Pancreas (tissue), 10 donors: ENCODE measurements around the gene SFSWAP. TPM values are rescaled to one million over a fixed set of nuclear protein-coding genes. Genes with fewer than 3 reads are reported as not detected.
"Not testable (repeated sequence)": the region's sequence is repeated elsewhere in the genome, so short reads cannot be mapped to it uniquely, and the experiment has no call there.

ENCODE experiments used
- ATAC-seq, 4 donors: fragments of 200-7000 bp; cut with Tn5 transposase; one replicate each; pipeline versions ENCODE4 v1.8.0 to v1.9.1; 2020; ENCODE audit warnings: mild to moderate bottlenecking in 4 of 4, moderate library complexity in 4 of 4
- DNase-seq, 6 donors: peaks; one replicate each; pipeline ENCODE4 v3.0.0-alpha.2; 2020
- FAIRE-seq: peaks from 2 replicates; lab custom pipeline; 2012; peaks lifted over from hg19 to GRCh38; lab: Jason Lieb, UNC
- H3K27ac ChIP-seq, 4 donors: fragments of 200-600 bp; sonication (generic); 1 replicate in 3 of 4; 2 replicates in 1 of 4; pipeline versions ENCODE4 v1.5.0 to v1.8.0; 2020
- H3K27me3 ChIP-seq, 4 donors: fragments of 200-600 bp; one replicate each; pipeline ENCODE4 v1.8.0; 2021
- H3K36me3 ChIP-seq, 3 donors: fragments of 200-600 bp; sonication (generic) in 1 of 3; one replicate each; pipeline versions ENCODE4 v1.5.0 to v1.8.0; 2020 to 2021
- H3K4me1 ChIP-seq, 3 donors: fragments of 200-600 bp; one replicate each; pipeline ENCODE4 v1.8.0; 2021
- H3K4me3 ChIP-seq, 4 donors: fragments of 200-600 bp; sonication (generic) in 2 of 4; one replicate each; pipeline versions ENCODE4 v1.5.0 to v1.8.0; 2020 to 2021
- H3K9me3 ChIP-seq, 4 donors: fragments of 200-600 bp; one replicate each; pipeline ENCODE4 v1.8.0; 2021
- CTCF ChIP-seq, 4 donors: fragments of 200-600 bp; sonication (generic) in 3 of 4; IDR thresholded peaks; one replicate each; pipeline versions ENCODE4 v1.5.0 to v1.8.0; 2021; ENCODE audit warnings: antibody characterized with exemption in 4 of 4
- WGBS, 2 donors: extraction: QIAGEN DNeasy Blood & Tissue Kit; methylation state at CpG; one replicate each; pipeline ENCODE4 v1.1.7; 2013; 5-methylcytosine and 5-hydroxymethylcytosine counted together
- intact Hi-C, 3 donors: fragments of 100-400 bp; cut with DNase I; formaldehyde crosslinking; loops; one replicate each; pipeline versions ENCODE4 v1.11.1 to v1.14.2; 2022
- polyA plus RNA-seq, 2 donors: library from polyadenylated mRNA; stranded (reverse); fragments of 200-250 nt; gene quantifications; one replicate each; pipeline ENCODE4 v1.2.3, GENCODE V29; 2013
- total RNA-seq, 6 donors: library from RNA; stranded (reverse); fragmentation: NEBNext Ultra II Directional in 4 of 6; extraction: Animal tissue kit (Norgen Biotek cat#: 25700) in 4 of 6; gene quantifications; one replicate each; pipeline versions ENCODE4 v1.2.1 to v1.2.4, GENCODE V29; 2021 to 2023
- donor health status: healthy with polysubstance abuse.
- donor health status: DM: no; HTN: no; CAD: no; lungs with moderate emphysema.
- donor health status: DM: no; HTN: no; CAD: no.
- donor health status: control.
- donor health status: control.
- donor health status: Bipolar disorder and iron deficiency.
- donor health status: DM: yes; HTN: yes; CAD: no.
- donor health status: DM: no; HTN: no; CAD: no.
- donor health status: DM: no; HTN: no; CAD: no.
- donor health status: DM: yes; HTN: yes; CAD: no.

Gene SFSWAP
- total and polyA plus RNA-seq, 8 donors, result 12.9 to 50.7 (median 20.6) TPM

- H3K4me1 ChIP-seq, result no peaks in the 10 kb centered on the region
- H3K27ac ChIP-seq, result no peak overlapping the region
- FAIRE-seq (no peak), ATAC-seq (no peak), DNase-seq (peak in 1 of 6 donors; percentile 22)
- no peaks in the 10 kb centered on the region for H3K27me3 ChIP-seq
- intact Hi-C loops, result no loop called here
- no peaks in the 10 kb centered on the region for H3K36me3 ChIP-seq
- 53 to 76% methylated on average over 15 of the region's 15 CpGs for WGBS, 2 donors
- TF ChIP-seq CTCF (IDR thresholded peaks at IDR 0.05), result no peak
- no peak overlapping the region for H3K4me3 ChIP-seq
- no peaks in the 10 kb centered on the region for H3K9me3 ChIP-seq
Measured at GRCh38 chr12:131677699-131678098, 33.2 kb upstream of the SFSWAP start.

- WGBS, 2 donors, result 53 to 57% methylated on average over 24 to 27 of the region's 29 CpGs
- H3K4me3 ChIP-seq, result not testable (repeated sequence)
- peak in 1 of 6 donors; percentile 54 for DNase-seq
Measured at GRCh38 chr12:131678389-131679181, 32.3 kb upstream of the SFSWAP start.

GRCh38 chr12:131679186-131679585 is 31.7 kb upstream of the SFSWAP start:
- 54 to 71% methylated on average over 2 to 5 of the region's 16 CpGs for WGBS, 2 donors
- H3K36me3 ChIP-seq, H3K9me3 ChIP-seq, H3K27me3 ChIP-seq, H3K4me1 ChIP-seq, FAIRE-seq, H3K4me3 ChIP-seq, ATAC-seq, H3K27ac ChIP-seq, intact Hi-C loops: not testable (repeated sequence)
- peak in 1 of 6 donors; percentile 34 for DNase-seq

More at GRCh38 chr12:131678389-131679181, 32.3 kb upstream of the SFSWAP start:
- H3K36me3 ChIP-seq, ATAC-seq, H3K4me1 ChIP-seq, H3K27me3 ChIP-seq, H3K9me3 ChIP-seq, intact Hi-C loops, FAIRE-seq, H3K27ac ChIP-seq: not testable (repeated sequence)

GRCh38 chr12:131679816-131680215 is 31.1 kb upstream of the SFSWAP start:
- ATAC-seq, H3K9me3 ChIP-seq, H3K4me1 ChIP-seq, H3K36me3 ChIP-seq, intact Hi-C loops, H3K27me3 ChIP-seq, H3K4me3 ChIP-seq, FAIRE-seq, H3K27ac ChIP-seq: not testable (repeated sequence)
- 68% methylated on average over 14 of the region's 23 CpGs; no CpG with 5 or more reads in 1 of the 2 donors for WGBS, 2 donors
- DNase-seq, result peak in 1 of 6 donors; percentile 20

GRCh38 chr12:131680392-131681256 is 30.3 kb upstream of the SFSWAP start:
- H3K27me3 ChIP-seq, FAIRE-seq: not testable (repeated sequence)
- peak in 1 of 6 donors; percentile 21 for DNase-seq

GRCh38 chr12:131681257-131681620 is 29.7 kb upstream of the SFSWAP start:
- H3K27me3 ChIP-seq, result no peaks in the 10 kb centered on the region
- H3K36me3 ChIP-seq, result no peaks in the 10 kb centered on the region
- no peak for TF ChIP-seq CTCF (IDR thresholded peaks at IDR 0.05)
- DNase-seq (peak in 1 of 6 donors; percentile 17), ATAC-seq (no peak), FAIRE-seq (no peak)
- 50 to 55% methylated on average over 5 of the region's 5 CpGs for WGBS, 2 donors
- no peaks in the 10 kb centered on the region for H3K4me1 ChIP-seq
- intact Hi-C loops, result no loop called here
- H3K27ac ChIP-seq, result no peak overlapping the region
- H3K4me3 ChIP-seq, result no peak overlapping the region
- no peaks in the 10 kb centered on the region for H3K9me3 ChIP-seq

More at GRCh38 chr12:131680392-131681256, 30.3 kb upstream of the SFSWAP start:
- intact Hi-C loops, ATAC-seq, H3K27ac ChIP-seq, H3K36me3 ChIP-seq, H3K9me3 ChIP-seq, H3K4me1 ChIP-seq, H3K4me3 ChIP-seq: not testable (repeated sequence)
- WGBS, 2 donors, result 54 to 59% methylated on average over 15 of the region's 18 CpGs

GRCh38 chr12:131681746-131682509 is 29.0 kb upstream of the SFSWAP start:
- FAIRE-seq, H3K27me3 ChIP-seq, H3K4me1 ChIP-seq, H3K36me3 ChIP-seq, H3K27ac ChIP-seq, H3K9me3 ChIP-seq, intact Hi-C loops: not testable (repeated sequence)
- peak overlapping the region in 1 of 4 donors; percentile 15 for H3K4me3 ChIP-seq
- DNase-seq (peak in 4 of 6 donors; percentile 26 to 80 (median 73)), ATAC-seq (peak; percentile 56 to 100 (median 90))
- 11 to 32% methylated on average over 24 to 25 of the region's 25 CpGs for WGBS, 2 donors
